ENCODE data around the gene PLS1. TPM values are rescaled to one million over a fixed set of nuclear protein-coding genes. Genes with fewer than 3 reads are reported as not detected.
"Not testable (repeated sequence)": the region's sequence is repeated elsewhere in the genome, so short reads cannot be mapped to it uniquely, and the experiment has no call there.

Gene PLS1
- polyA plus RNA-seq, 1 of the 3 experiments (the other 2 are of a cell fraction): 2.9 TPM

- H3K9me3 ChIP-seq: no peaks in the 10 kb centered on the region
- H3K27ac ChIP-seq (ENCODE audit: low read depth in 2 of 2, low read length in 1 of 2): no peak overlapping the region
- no peak overlapping the region for H3K4me3 ChIP-seq (ENCODE audit: low read depth in 2 of 2, low read length in 1 of 2)
- no peaks in the 10 kb centered on the region for H3K27me3 ChIP-seq (ENCODE audit: insufficient read depth)
- peaks cover 4% of the 10 kb centered on the region for H3F3A ChIP-seq (replicated peaks; ENCODE audit: insufficient read depth)
- no peaks in the 10 kb centered on the region for H3K9me2 ChIP-seq
- H3K9ac ChIP-seq: no peak overlapping the region
- DNase-seq: no peak
- no peaks in the 10 kb centered on the region for H4K20me1 ChIP-seq (ENCODE audit: insufficient read depth)
- TF ChIP-seq, protein P1, sequence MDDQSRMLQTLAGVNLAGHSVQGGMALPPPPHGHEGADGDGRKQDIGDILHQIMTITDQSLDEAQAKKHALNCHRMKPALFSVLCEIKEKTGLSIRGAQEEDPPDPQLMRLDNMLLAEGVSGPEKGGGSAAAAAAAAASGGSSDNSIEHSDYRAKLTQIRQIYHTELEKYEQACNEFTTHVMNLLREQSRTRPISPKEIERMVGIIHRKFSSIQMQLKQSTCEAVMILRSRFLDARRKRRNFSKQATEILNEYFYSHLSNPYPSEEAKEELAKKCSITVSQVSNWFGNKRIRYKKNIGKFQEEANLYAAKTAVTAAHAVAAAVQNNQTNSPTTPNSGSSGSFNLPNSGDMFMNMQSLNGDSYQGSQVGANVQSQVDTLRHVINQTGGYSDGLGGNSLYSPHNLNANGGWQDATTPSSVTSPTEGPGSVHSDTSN (IDR thresholded peaks at IDR 0.05): no peak
- TF ChIP-seq MAX (IDR thresholded peaks at IDR 0.05; ENCODE audit: low read depth) (no peak), POLR2AphosphoS5 (IDR thresholded peaks at IDR 0.05; ENCODE audit: low read depth, low read length) (no peak), MEF2A (IDR thresholded peaks at IDR 0.05; ENCODE audit: borderline replicate concordance, low read depth) (no peak), GATA2 (CRISPR knock-in tag; IDR thresholded peaks at IDR 0.05) (no peak), JUND (IDR thresholded peaks at IDR 0.05) (no peak), USF2 (IDR thresholded peaks at IDR 0.05; ENCODE audit: borderline replicate concordance, low read depth, low read length) (no peak), SMC3 (IDR thresholded peaks at IDR 0.05; ENCODE audit: low read depth, low read length) (no peak)
- H3K36me3 ChIP-seq (replicated peaks in 1 of 2; ENCODE audit: control insufficient read depth in 1 of 2, insufficient read depth in 2 of 2, low read length in 1 of 2): no peaks in the 10 kb centered on the region
- peaks cover 4 to 7% of the 10 kb centered on the region in 2 experiments; a peak in 3 of 4 replicates for H3K4me1 ChIP-seq (ENCODE audit: control insufficient read depth in 1 of 2, insufficient read depth in 2 of 2, low read depth in 1 of 2, low read length in 1 of 2)
- WGBS (ENCODE audit: low lambda C conversion rate): 88% methylated on average over 1 of the region's 1 CpG
- CTCF ChIA-PET: interaction anchor here (2.3 kb wide), 1 partner anchor 414 kb away, joined by 5 read pairs; no protein-coding TSS in a partner anchor
- peak overlapping the region; percentile 80; the same call in 1 of the 2 replicates for H3K4me2 ChIP-seq
- H2AFZ ChIP-seq (ENCODE audit: low read depth): 0 out of 2 replicates have a peak overlapping the region, but pooled peaks have one; percentile 0
- H3K79me2 ChIP-seq (ENCODE audit: insufficient read depth): peaks cover 35% of the 10 kb centered on the region
- POLR2A ChIA-PET: interaction anchor here (2.6 kb wide), 1 partner anchor 421 kb away, joined by 17 read pairs; the partner anchor contains the start of gene U2SURP
Measured at GRCh38 chr3:142580061-142580423, 16.2 kb upstream of the PLS1 start.

DNA sequence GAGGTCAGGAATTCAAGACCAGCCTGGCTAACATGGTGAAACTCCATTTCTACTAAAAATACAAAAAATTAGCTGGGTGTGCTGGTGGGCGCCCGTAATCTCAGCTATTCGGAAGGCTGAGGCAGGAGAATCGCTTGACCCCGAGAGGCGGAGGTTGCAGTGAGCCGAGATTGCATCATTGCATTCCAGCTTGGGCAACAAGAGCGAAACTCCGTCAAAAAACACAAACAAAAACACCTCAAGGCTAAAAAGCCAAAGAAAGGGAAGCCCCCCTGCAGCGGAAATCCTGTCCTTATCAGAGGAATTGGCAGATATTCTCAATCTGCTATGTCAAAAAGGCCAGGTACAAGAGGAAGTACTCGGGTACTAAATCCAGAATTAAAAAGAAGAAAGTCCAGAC is 15.1 kb upstream of the PLS1 start:
- H3K79me2 ChIP-seq (ENCODE audit: insufficient read depth): peaks cover 24% of the 10 kb centered on the region
- H3K4me1 ChIP-seq (ENCODE audit: control insufficient read depth in 1 of 2, insufficient read depth in 2 of 2, low read depth in 1 of 2, low read length in 1 of 2); H2AFZ ChIP-seq (ENCODE audit: low read depth); H3F3A ChIP-seq (replicated peaks; ENCODE audit: insufficient read depth); H3K27ac ChIP-seq (ENCODE audit: low read depth in 2 of 2, low read length in 1 of 2); POLR2A ChIA-PET; H3K9me3 ChIP-seq; H3K4me2 ChIP-seq; H4K20me1 ChIP-seq (ENCODE audit: insufficient read depth); H3K36me3 ChIP-seq (replicated peaks in 1 of 2; ENCODE audit: control insufficient read depth in 1 of 2, insufficient read depth in 2 of 2, low read length in 1 of 2); DNase-seq; H3K27me3 ChIP-seq (ENCODE audit: insufficient read depth); H3K4me3 ChIP-seq (ENCODE audit: low read depth in 2 of 2, low read length in 1 of 2); H3K9me2 ChIP-seq; H3K9ac ChIP-seq: not testable (repeated sequence)
- CTCF ChIA-PET: interaction anchor here (0.9 to 2.8 kb wide), 3 partner anchors 144 to 413 kb away, joined by 3 to 11 read pairs (median 5); no protein-coding TSS in a partner anchor
- WGBS (ENCODE audit: low lambda C conversion rate): 86% methylated on average over 11 of the region's 11 CpGs

DNA sequence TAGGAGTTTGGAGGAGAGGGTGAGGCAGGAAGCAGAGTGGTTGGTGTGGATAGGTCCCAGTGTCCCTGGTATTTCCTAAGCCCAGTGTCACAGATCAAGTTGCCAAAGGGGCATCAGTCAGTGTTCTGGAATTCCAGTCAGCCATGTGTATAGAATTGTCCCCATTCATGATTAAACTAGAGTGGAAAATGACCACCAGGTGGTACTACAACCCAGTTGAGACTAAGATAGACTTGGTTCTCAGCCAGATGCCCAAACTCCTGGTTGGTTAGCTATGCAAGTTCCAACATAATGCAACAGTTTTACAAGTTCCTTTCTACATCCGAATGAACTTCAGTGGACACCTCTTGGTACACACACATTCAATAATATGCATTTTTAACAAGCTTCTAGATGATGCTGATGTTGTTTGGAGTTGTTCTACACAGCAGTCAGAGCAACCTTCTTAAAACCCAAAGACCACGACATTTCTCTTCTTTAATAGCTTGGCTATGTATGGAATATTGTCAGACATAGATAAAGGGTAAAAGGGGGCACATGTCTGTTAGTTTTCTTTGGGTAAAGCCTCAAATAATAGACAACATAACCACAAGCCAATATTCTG is 9.3 kb upstream of the PLS1 start:
- Histone ChIP-seq H3K36me3 (replicated peaks in 1 of 2; ENCODE audit: control insufficient read depth in 1 of 2, insufficient read depth in 2 of 2, low read length in 1 of 2) (no peaks in the 10 kb centered on the region), H3K4me2 (no peak overlapping the region; the same call in 1 of the 2 replicates), H3F3A (replicated peaks; ENCODE audit: insufficient read depth) (no peaks in the 10 kb centered on the region), H2AFZ (ENCODE audit: low read depth) (no peak overlapping the region), H3K4me1 (ENCODE audit: control insufficient read depth in 1 of 2, insufficient read depth in 2 of 2, low read depth in 1 of 2, low read length in 1 of 2) (no peaks in the 10 kb centered on the region), H3K9ac (no peak overlapping the region), H4K20me1 (ENCODE audit: insufficient read depth) (no peaks in the 10 kb centered on the region), H3K9me3 (no peaks in the 10 kb centered on the region), H3K9me2 (no peaks in the 10 kb centered on the region), H3K79me2 (ENCODE audit: insufficient read depth) (no peaks in the 10 kb centered on the region), H3K27ac (ENCODE audit: low read depth in 2 of 2, low read length in 1 of 2) (no peak overlapping the region), H3K4me3 (ENCODE audit: low read depth in 2 of 2, low read length in 1 of 2) (no peak overlapping the region), H3K27me3 (ENCODE audit: insufficient read depth) (no peaks in the 10 kb centered on the region)
- ChIA-PET POLR2A (no interaction called here), CTCF (interaction anchor here (0.6 to 3.5 kb wide), 33 partner anchors 8 to 470 kb away, joined by 3 to 30 read pairs (median 3); partner anchors contain the start of genes ATR, PLS1 and TRPC1)
- WGBS (ENCODE audit: low lambda C conversion rate): 48% methylated on average over 2 of the region's 2 CpGs
- peak; percentile 64 for DNase-seq
- TF ChIP-seq TCF12 (IDR thresholded peaks at IDR 0.05): no peak
- no peak for TF ChIP-seq FOXJ3 (CRISPR knock-in tag; IDR thresholded peaks at IDR 0.05)
- TF ChIP-seq NFIC (IDR thresholded peaks at IDR 0.05; ENCODE audit: borderline replicate concordance): peak; percentile 93
- TF ChIP-seq RAD21 (IDR thresholded peaks at IDR 0.05; ENCODE audit: low read length): peak; percentile 89
- peak; percentile 88 for TF ChIP-seq SMC3 (IDR thresholded peaks at IDR 0.05; ENCODE audit: low read depth, low read length)
- no peak for TF ChIP-seq GABPA (IDR thresholded peaks at IDR 0.05; ENCODE audit: low read depth)
- no peak for TF ChIP-seq ELF1 (IDR thresholded peaks at IDR 0.05)
- peak; percentile 48; the same call in 1 of the 2 replicates for TF ChIP-seq RCOR1 (IDR thresholded peaks at IDR 0.05; ENCODE audit: low read length)
- TF ChIP-seq EP300 (IDR thresholded peaks at IDR 0.05; ENCODE audit: borderline replicate concordance in 1 of 2, low read depth in 1 of 2, low read length in 1 of 2): no peak
- peak; percentile 76 for TF ChIP-seq CTCF (IDR thresholded peaks at IDR 0.05)

Data from SK-N-SH (cell line).